ENCODE results near the gene EMX1.

GRCh38 chr2:72942881-72943418 lies 25.6 kb downstream of the EMX1 start:
- no peak for TF ChIP-seq CTCF (conservative IDR thresholded peaks at IDR 0.05)
- TF ChIP-seq EZH2 (IDR thresholded peaks at IDR 0.05; ENCODE audit: low read depth), result no peak
